ENCODE data around the gene GSAP.

Gene GSAP

DNA sequence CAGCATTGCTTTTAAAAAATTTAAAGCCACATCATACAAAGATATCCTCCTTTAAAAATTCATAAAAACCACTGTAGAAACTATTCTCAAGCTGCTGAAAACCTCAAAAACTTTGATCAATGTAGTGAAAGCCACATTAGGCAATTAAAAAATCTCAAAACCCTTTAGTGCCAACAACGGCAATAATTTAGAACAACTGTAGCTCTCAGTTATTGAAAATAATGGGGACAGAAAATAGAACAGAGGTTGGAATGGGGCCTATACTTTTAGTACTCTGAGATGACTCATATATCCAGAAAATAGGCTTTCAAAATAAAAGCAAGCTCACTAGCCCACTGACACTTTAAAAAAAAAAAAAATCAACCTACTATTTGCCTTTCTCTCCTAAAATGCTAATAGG, 87.5 kb downstream of the GSAP start:
- TF ChIP-seq, protein P1, sequence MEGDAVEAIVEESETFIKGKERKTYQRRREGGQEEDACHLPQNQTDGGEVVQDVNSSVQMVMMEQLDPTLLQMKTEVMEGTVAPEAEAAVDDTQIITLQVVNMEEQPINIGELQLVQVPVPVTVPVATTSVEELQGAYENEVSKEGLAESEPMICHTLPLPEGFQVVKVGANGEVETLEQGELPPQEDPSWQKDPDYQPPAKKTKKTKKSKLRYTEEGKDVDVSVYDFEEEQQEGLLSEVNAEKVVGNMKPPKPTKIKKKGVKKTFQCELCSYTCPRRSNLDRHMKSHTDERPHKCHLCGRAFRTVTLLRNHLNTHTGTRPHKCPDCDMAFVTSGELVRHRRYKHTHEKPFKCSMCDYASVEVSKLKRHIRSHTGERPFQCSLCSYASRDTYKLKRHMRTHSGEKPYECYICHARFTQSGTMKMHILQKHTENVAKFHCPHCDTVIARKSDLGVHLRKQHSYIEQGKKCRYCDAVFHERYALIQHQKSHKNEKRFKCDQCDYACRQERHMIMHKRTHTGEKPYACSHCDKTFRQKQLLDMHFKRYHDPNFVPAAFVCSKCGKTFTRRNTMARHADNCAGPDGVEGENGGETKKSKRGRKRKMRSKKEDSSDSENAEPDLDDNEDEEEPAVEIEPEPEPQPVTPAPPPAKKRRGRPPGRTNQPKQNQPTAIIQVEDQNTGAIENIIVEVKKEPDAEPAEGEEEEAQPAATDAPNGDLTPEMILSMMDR (IDR thresholded peaks at IDR 0.05) = no peak

DNA sequence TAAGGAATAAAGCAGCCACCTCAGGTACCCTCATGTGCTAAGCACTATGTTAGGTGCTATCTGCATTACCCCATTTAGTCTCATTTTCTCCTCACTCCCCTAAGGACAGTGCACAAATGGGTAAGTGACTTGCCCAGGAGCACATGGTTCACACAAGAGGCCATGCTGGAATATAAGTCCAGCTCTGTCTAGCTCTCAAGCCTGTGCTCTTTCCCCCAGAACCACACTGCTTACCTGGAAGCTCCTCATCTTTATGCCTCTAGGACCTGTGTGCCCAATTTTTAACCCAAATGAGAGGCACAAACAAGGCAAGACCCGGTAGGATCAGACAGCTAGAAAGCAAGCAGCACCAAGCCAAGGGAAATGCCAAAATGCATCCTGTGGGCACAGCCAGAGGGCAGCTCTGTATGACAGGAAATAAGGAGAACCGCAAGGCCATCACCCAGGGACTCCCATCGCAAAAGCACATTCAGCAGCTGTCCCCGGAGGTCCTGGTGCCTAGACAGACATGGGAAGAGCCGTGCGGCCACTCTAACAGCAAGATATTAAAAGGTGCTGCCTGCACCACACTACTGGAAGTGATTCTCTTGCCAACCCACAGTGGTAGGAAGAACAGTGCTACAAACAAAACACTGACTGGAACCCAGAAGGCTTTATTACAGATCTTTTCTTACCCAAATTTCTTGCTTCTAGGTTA, 88.1 kb downstream of the GSAP start:
- TF ChIP-seq, protein P1 (IDR thresholded peaks at IDR 0.05) = no peak

DNA sequence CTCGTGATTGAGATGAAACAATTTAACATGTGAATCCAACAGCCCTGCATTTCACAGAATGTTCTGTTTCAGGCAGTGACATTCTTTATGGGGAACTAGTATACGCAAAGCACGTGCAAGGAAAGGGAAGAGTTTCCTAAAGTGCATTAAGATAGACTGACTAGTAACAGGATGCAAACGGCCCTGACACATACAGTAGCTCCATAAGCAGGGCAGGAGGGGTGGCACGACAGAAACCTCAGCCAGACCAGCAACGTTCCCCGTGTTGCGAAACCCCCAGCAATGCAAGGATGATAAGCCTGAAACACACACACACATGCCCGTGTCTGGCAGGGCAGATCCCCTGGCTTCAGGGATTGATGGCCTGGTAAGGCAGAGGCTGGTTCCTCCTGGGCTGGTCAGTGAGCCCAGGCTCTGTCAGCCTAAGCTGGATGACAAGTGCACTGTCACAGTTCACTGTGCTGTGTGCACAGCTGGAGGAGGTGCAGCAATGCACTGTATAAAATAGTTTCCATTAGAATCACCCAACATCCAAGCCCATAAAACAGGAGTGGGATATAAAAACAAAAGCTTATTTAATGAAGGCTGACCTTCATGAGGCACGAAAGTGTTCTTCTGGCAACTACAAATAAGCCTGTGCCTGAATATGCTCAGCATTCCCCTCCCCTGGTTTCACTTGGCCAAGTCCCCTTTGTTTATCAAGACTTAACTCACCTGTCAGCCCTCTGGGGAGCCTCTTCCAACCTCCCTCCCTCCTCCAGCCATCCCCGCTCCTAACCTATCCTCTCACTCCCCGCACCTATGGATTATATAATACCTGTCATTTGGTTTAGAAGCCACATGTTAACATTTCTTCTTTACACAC, 88.8 kb downstream of the GSAP start:
- TF ChIP-seq, protein P1 (IDR thresholded peaks at IDR 0.05) = no peak

DNA sequence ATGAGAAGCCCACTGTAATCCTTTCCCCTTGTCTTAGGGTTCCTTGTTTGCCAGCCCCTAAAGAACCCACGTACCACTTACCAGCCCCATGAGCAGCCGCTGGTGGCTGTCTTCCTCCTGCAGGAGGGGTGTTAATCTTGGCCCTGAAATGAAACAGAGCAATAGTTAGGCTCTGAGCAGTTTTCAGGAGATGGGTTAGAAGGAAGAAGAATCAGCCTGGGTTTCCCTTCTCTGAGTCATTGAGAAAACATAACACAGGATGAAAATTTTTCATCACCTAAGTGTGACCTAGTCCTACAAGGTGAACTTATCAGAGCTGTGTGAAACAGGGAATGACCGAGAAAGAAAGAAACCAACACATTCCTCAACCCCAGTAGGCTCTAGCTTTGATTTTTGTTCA, 90.0 kb downstream of the GSAP start:
- TF ChIP-seq, protein P1 (IDR thresholded peaks at IDR 0.05) = no peak

DNA sequence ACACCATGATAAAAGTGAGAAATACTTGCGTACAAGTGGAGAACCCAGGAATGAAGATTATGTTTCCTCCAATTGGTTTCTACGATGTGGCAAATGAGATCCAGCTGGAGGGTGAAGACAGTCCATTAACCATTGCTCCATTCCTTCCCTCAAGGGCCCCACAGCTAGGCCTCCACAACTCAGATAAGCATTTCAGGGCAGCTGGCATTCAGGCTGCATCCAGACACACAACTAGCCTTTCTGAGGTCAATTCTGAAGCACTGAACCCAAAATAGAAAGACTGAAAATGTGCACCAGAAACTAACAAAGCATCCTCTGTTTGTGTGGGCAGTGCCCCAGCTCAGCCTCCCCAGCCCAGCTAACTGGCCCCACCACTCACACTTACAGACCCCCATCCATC, 94.8 kb downstream of the GSAP start:
- TF ChIP-seq, protein P1 (IDR thresholded peaks at IDR 0.05) = no peak

DNA sequence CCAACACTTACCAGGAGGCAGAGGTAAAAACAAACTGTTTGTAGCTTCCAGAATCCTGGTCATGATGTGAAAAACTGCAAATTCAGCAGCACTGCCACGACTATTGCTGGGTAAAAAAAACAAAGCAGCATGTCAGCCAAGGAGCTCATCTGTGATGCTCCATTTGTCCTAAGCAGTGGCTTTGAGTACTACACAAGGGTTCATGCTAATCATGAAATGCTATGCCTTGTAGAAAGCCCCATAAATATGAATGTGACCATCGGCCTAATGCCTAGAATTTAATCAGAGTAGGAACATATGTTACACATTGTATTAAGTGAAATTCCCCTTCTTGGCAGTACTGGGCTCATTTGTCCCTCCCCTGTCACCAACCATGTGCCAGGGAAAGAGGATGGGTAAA, 95.4 kb downstream of the GSAP start:
- TF ChIP-seq, protein P1 (IDR thresholded peaks at IDR 0.05) = no peak

DNA sequence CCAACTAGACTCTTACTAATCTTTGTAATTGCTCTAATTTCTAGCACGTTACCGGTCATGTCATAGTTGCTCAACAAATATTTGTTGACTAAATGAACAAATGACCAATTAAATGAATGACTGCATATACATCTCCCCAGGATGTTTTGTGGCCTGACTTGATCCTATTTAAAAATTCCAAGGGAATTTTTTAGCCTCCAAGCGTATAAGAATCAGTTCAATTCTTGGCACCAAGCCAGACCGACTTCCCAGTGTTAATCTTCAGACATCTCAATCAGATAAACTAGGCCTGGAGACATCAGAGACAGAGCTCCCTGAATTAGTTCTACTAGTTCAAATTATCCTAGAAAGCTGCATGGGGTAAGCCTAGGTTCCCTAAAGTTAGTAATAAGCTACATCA, 96.0 kb downstream of the GSAP start:
- TF ChIP-seq, protein P1 (IDR thresholded peaks at IDR 0.05) = no peak

Data from LNCAP (cell line).